Hepatocyte (in vitro differentiated cells): ENCODE measurements around the gene RANBP10. TPM values are rescaled to one million over a fixed set of nuclear protein-coding genes. Genes with fewer than 3 reads are reported as not detected.

ENCODE experiments used
- DNase-seq: peaks from one replicate; pipeline ENCODE4 v3.0.0-alpha.2; 2016; ENCODE audit warnings: low spot score
- H2AFZ ChIP-seq: fragments of 200-600 bp; sonication (generic); 2 replicates; pipeline ENCODE4 v1.6.0; 2016; ENCODE audit warnings: antibody characterized with exemption, mild to moderate bottlenecking
- H3K27ac ChIP-seq: fragments of 200-600 bp; sonication (generic); 2 replicates; pipeline ENCODE4 v1.5.1; 2016; ENCODE audit warnings: mild to moderate bottlenecking
- H3K27me3 ChIP-seq: fragments of 200-600 bp; sonication (generic); 2 replicates; pipeline ENCODE4 v1.6.1; 2016
- H3K36me3 ChIP-seq: fragments of 200-600 bp; sonication (generic); replicated peaks from 2 replicates; pipeline ENCODE4 v1.5.1; 2016; ENCODE audit warnings: low read depth; ENCODE audit not compliant: insufficient read depth
- H3K4me1 ChIP-seq: fragments of 200-600 bp; sonication (generic); 2 replicates; pipeline ENCODE4 v1.5.1; 2016; ENCODE audit warnings: mild to moderate bottlenecking, moderate library complexity; ENCODE audit not compliant: insufficient read depth
- H3K4me2 ChIP-seq: fragments of 200-600 bp; sonication (generic); 2 replicates; pipeline ENCODE4 v1.6.0; 2016
- H3K4me3 ChIP-seq: fragments of 200-600 bp; sonication (generic); 2 replicates; pipeline ENCODE4 v1.5.1; 2016; ENCODE audit warnings: mild to moderate bottlenecking
- H3K79me2 ChIP-seq: fragments of 200-600 bp; sonication (generic); 2 replicates; pipeline ENCODE4 v1.6.0; 2017; ENCODE audit warnings: mild to moderate bottlenecking
- H3K9me2 ChIP-seq: fragments of 200-600 bp; sonication (generic); replicated peaks from 2 replicates; pipeline ENCODE4 v1.6.0; 2017; ENCODE audit warnings: mild to moderate bottlenecking; ENCODE audit not compliant: insufficient read depth
- H3K9me3 ChIP-seq: fragments of 200-600 bp; sonication (generic); 2 replicates; pipeline ENCODE4 v1.5.1; 2016; ENCODE audit warnings: low read depth, mild to moderate bottlenecking
- H4K20me1 ChIP-seq: fragments of 200-600 bp; sonication (generic); 2 replicates; pipeline ENCODE4 v1.6.0; 2016; ENCODE audit warnings: mild to moderate bottlenecking; ENCODE audit not compliant: insufficient read depth, poor library complexity, severe bottlenecking
- EZH2 ChIP-seq: fragments of 200-600 bp; sonication (generic); IDR thresholded peaks from 2 replicates; pipeline ENCODE4 v1.6.1; 2016; ENCODE audit warnings: antibody characterized with exemption, mild to moderate bottlenecking, borderline replicate concordance
- EZH2phosphoT487 ChIP-seq: fragments of 200-600 bp; sonication (generic); IDR thresholded peaks from one replicate; pipeline ENCODE4 v1.6.1; 2018; ENCODE audit warnings: antibody characterized with exemption, mild to moderate bottlenecking, low read depth, moderate library complexity; ENCODE audit not compliant: unreplicated experiment, severe bottlenecking
- WGBS: methylation state at CpG from one replicate; pipeline ENCODE4 v1.1.6; 2016; ENCODE audit warnings: low lambda C conversion rate; ENCODE audit errors: missing lambda C conversion rate; 5-methylcytosine and 5-hydroxymethylcytosine counted together
- polyA plus RNA-seq: library from polyadenylated mRNA; unstranded; fragments of >200 nt; fragmentation: Nextera tagmentation; extraction: Ambion mirVana; gene quantifications from 2 replicates; pipeline ENCODE4 v1.2.1, GENCODE V29; 2016
- total RNA-seq: library from RNA; depleted of rRNA; stranded (reverse); fragments of >200 nt; gene quantifications from 2 replicates; pipeline ENCODE4 v1.2.3, GENCODE V29; 2014
- TF ChIP-seq, protein P1 (sequence below): fragments of 200-600 bp; sonication (generic); IDR thresholded peaks from 2 replicates; pipeline ENCODE4 v1.5.1; 2016; ENCODE audit warnings: antibody characterized with exemption, mild to moderate bottlenecking; ENCODE audit not compliant: poor library complexity

Gene RANBP10
- total and polyA plus RNA-seq, 2 experiments from 2014 or later, result 8.6 to 12.6 TPM

DNA sequence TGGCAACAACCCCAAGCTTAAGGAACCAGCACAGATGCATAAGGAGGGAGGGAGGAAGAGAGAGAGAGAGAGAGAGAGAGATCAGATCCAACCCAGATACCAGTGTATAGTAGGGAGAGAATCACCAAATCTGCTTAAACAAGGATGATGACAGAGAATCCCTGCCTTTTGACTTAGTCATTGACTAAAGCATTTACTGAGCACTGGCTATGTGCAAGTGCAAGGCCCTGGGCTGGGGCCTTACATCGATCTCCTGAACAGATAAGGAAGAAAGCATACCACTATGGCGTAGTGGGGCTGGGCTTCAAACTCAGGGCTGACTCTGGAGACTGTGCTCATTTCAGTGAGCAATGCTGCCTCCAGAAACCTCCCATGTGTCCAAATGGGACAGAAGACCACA, 16.2 kb upstream of the RANBP10 start:
- Histone ChIP-seq H3K36me3 (no peaks in the 10 kb centered on the region), H2AFZ (no peak overlapping the region), H3K4me1 (no peaks in the 10 kb centered on the region), H3K79me2 (no peaks in the 10 kb centered on the region), H3K4me3 (no peak overlapping the region), H3K4me2 (no peak overlapping the region), H3K9me2 (no peaks in the 10 kb centered on the region), H3K9me3 (no peaks in the 10 kb centered on the region), H3K27ac (no peak overlapping the region), H3K27me3 (no peaks in the 10 kb centered on the region), H4K20me1 (no peaks in the 10 kb centered on the region)
- TF ChIP-seq EZH2phosphoT487, result no peak
- TF ChIP-seq EZH2, result no peak
- TF ChIP-seq, protein P1, sequence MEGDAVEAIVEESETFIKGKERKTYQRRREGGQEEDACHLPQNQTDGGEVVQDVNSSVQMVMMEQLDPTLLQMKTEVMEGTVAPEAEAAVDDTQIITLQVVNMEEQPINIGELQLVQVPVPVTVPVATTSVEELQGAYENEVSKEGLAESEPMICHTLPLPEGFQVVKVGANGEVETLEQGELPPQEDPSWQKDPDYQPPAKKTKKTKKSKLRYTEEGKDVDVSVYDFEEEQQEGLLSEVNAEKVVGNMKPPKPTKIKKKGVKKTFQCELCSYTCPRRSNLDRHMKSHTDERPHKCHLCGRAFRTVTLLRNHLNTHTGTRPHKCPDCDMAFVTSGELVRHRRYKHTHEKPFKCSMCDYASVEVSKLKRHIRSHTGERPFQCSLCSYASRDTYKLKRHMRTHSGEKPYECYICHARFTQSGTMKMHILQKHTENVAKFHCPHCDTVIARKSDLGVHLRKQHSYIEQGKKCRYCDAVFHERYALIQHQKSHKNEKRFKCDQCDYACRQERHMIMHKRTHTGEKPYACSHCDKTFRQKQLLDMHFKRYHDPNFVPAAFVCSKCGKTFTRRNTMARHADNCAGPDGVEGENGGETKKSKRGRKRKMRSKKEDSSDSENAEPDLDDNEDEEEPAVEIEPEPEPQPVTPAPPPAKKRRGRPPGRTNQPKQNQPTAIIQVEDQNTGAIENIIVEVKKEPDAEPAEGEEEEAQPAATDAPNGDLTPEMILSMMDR, result no peak
- no peak for DNase-seq
- WGBS, result 78% methylated on average over 2 of the region's 2 CpGs

DNA sequence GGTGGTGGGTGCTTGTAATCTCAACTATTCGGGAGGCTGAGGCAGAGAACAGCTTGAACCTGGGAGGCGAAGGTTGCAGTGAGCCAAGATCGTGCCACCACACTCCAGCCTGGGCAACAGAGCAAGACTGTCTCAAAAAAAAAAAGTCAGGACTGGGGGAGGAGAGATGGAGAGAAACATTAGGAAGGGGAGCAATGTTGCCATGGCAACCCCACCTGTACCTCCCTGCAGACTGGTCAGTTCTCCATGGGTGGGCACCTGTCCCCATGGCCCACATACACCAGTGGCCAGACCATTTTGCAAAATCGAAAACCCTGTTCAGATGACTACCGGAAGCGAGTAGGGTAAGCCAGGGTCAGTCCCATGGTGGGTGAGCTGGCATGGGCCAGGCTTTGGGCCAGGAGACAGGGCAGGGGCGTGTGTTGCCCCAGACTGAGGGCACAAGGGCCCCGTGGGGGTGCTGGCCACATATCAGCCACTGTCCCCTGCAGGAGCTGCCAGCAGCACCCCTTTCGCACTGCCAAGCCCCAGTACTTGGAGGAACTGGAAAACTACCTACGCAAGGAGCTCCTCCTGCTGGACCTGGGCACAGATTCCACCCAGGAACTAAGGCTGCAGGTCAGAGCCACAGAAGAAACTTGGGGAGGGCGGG, 14.4 kb upstream of the RANBP10 start:
- no peaks in the 10 kb centered on the region for H4K20me1 ChIP-seq
- no peak overlapping the region for H3K4me2 ChIP-seq
- H3K4me1 ChIP-seq, result no peaks in the 10 kb centered on the region
- H3K27me3 ChIP-seq, result no peaks in the 10 kb centered on the region
- no peaks in the 10 kb centered on the region for H3K79me2 ChIP-seq
- TF ChIP-seq EZH2, result no peak
- TF ChIP-seq, protein P1, result no peak
- no peak for TF ChIP-seq EZH2phosphoT487
- DNase-seq, result no peak
- no peaks in the 10 kb centered on the region for H3K36me3 ChIP-seq
- no peak overlapping the region for H3K27ac ChIP-seq
- no peak overlapping the region for H2AFZ ChIP-seq
- H3K9me2 ChIP-seq, result no peaks in the 10 kb centered on the region
- H3K9me3 ChIP-seq, result no peaks in the 10 kb centered on the region
- 96% methylated on average over 11 of the region's 11 CpGs for WGBS
- no peak overlapping the region for H3K4me3 ChIP-seq

DNA sequence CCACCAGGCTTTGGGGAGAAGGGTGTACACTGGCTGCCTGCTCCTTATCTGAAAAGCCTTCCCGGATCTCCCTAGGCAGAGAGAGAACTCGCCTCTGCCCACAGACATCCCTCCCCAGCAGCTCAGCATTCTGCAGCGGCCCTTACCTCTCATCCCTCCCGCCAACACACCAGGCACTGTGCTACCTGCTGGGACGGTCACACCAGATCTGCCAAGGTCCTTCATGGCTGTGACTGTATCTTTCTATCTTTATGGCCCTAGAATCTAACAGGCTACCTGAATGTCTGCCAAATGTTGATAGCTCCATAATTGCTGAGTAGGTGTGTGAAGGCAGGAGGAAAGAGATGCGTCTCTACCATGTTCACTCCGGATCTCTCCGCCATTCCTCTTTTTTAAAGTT, 8.2 kb upstream of the RANBP10 start:
- H3K4me1 ChIP-seq, result no peaks in the 10 kb centered on the region
- 85% methylated on average over 8 of the region's 8 CpGs for WGBS

More for the DNA sequence above, 8.2 kb upstream of the RANBP10 start:
- H3K79me2 ChIP-seq, result no peaks in the 10 kb centered on the region
- H2AFZ ChIP-seq, result no peak overlapping the region
- no peaks in the 10 kb centered on the region for H3K9me2 ChIP-seq
- H3K9me3 ChIP-seq, result no peaks in the 10 kb centered on the region
- TF ChIP-seq, protein P1, result no peak
- TF ChIP-seq EZH2, result no peak
- no peak for TF ChIP-seq EZH2phosphoT487
- H3K36me3 ChIP-seq, result no peaks in the 10 kb centered on the region
- no peaks in the 10 kb centered on the region for H3K27me3 ChIP-seq
- no peaks in the 10 kb centered on the region for H4K20me1 ChIP-seq
- no peak overlapping the region for H3K27ac ChIP-seq
- H3K4me3 ChIP-seq, result no peak overlapping the region
- DNase-seq, result no peak
- no peak overlapping the region for H3K4me2 ChIP-seq
